GM23248 (cell line): Measurements from ENCODE around the gene NCOA6.

Source experiments
- EZH2 ChIP-seq: fragments of 200-600 bp; sonication (generic); IDR thresholded peaks from 2 replicates; pipeline ENCODE4 v1.6.1; 2018; ENCODE audit warnings: antibody characterized with exemption, mild to moderate bottlenecking; ENCODE audit not compliant: insufficient read depth, poor library complexity, severe bottlenecking
- EZH2phosphoT487 ChIP-seq: fragments of 200-600 bp; sonication (generic); IDR thresholded peaks from 2 replicates; pipeline ENCODE4 v1.6.1; 2018; ENCODE audit warnings: antibody characterized with exemption, moderate library complexity, mild to moderate bottlenecking, low read depth; ENCODE audit not compliant: insufficient read depth

DNA sequence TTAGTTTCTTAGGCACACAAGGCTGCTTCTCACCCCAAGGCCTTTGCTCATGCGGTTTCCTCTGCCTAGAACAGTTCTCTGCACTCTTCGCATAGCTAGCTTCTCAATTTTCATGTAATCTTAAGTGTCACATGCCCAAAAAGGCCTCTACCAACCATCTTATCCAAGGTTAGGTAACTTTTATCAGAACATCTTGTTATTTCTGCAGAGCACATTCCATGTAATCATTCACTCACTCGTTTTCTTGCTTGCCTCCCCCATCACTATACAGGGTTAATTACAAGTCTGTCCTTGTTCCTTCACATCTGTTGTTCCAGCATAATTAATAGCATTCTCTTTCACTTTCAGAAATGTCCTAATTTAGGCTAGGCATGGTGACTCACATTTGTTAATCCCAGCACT is 53.8 kb downstream of the NCOA6 start:
- TF ChIP-seq EZH2phosphoT487 (no peak), EZH2 (no peak)
